IMR-90 (cell line): ENCODE results near the gene GAS6.
A peak's percentile ranks its signal among the peaks of the same experiment; 100 is the strongest.

Source experiments
- BHLHE40 ChIP-seq: fragments of 150-350 bp; IDR thresholded peaks from 2 replicates; pipeline ENCODE4 v1.6.1; 2016; ENCODE audit warnings: mild to moderate bottlenecking, low read depth, low read length
- CEBPB ChIP-seq: IDR thresholded peaks from 2 replicates; pipeline ENCODE4 v1.6.1; 2012; ENCODE audit warnings: low read depth, low read length, improper control_type of control experiment
- CTCF ChIP-seq: conservative IDR thresholded peaks from 2 replicates; pipeline ENCODE4 v1.5.1; 2012; ENCODE audit warnings: mild to moderate bottlenecking, low read depth, low read length, improper control_type of control experiment
- ELK1 ChIP-seq: fragments of 150-350 bp; IDR thresholded peaks from 2 replicates; pipeline ENCODE4 v1.6.1; 2016; ENCODE audit warnings: low read depth, mild to moderate bottlenecking, low read length, moderate library complexity, borderline replicate concordance
- FOS ChIP-seq: fragments of 150-350 bp; IDR thresholded peaks from 2 replicates; pipeline ENCODE4 v1.6.1; 2016; ENCODE audit warnings: low read depth, low read length
- MAFK ChIP-seq: IDR thresholded peaks from 2 replicates; pipeline ENCODE4 v1.6.1; 2012; ENCODE audit warnings: low read depth, low read length, improper control_type of control experiment
- MAZ ChIP-seq: IDR thresholded peaks from 2 replicates; pipeline ENCODE4 v1.6.1; 2012; ENCODE audit warnings: low read depth, mild to moderate bottlenecking, low read length, improper control_type of control experiment, moderate library complexity, borderline replicate concordance
- MXI1 ChIP-seq: IDR thresholded peaks from 2 replicates; pipeline ENCODE4 v1.6.1; 2012; ENCODE audit warnings: low read depth, mild to moderate bottlenecking, low read length, moderate library complexity, borderline replicate concordance
- POLR2A ChIP-seq: IDR thresholded peaks from 2 replicates; pipeline ENCODE4 v1.6.1; 2012; ENCODE audit warnings: mild to moderate bottlenecking, low read depth, low read length
- RAD21 ChIP-seq: IDR thresholded peaks from 2 replicates; pipeline ENCODE4 v1.6.1; 2012; ENCODE audit warnings: low read length, improper control_type of control experiment
- RCOR1 ChIP-seq: IDR thresholded peaks from 2 replicates; pipeline ENCODE4 v1.6.1; 2012; ENCODE audit warnings: mild to moderate bottlenecking, low read length, improper control_type of control experiment; ENCODE audit not compliant: insufficient replicate concordance
- RFX5 ChIP-seq: IDR thresholded peaks from 2 replicates; pipeline ENCODE4 v1.8.0; 2012; ENCODE audit warnings: low read depth, mild to moderate bottlenecking, low read length, moderate library complexity
- SMC3 ChIP-seq: fragments of 150-350 bp; IDR thresholded peaks from 2 replicates; pipeline ENCODE4 v1.6.1; 2016; ENCODE audit warnings: low read depth, mild to moderate bottlenecking, antibody characterized with exemption, low read length, moderate library complexity
- USF2 ChIP-seq: fragments of 150-350 bp; IDR thresholded peaks from 2 replicates; pipeline ENCODE4 v1.6.1; 2017; ENCODE audit warnings: mild to moderate bottlenecking, antibody characterized with exemption, low read length, low read depth

- TF ChIP-seq CTCF (peak; percentile 78), POLR2A (no peak), RCOR1 (no peak), ELK1 (no peak), USF2 (peak; percentile 84), SMC3 (peak; percentile 51), RFX5 (no peak), FOS (no peak), CEBPB (peak; percentile 95), BHLHE40 (peak; percentile 60), RAD21 (peak; percentile 80), MXI1 (peak; percentile 90), MAZ (peak; percentile 88), MAFK (no peak)
Observed at GRCh38 chr13:113816946-113817859, 46.7 kb downstream of the GAS6 start.
